Panc1 (cell line): ENCODE measurements around the gene RANBP6.

Experiments
- CTCF ChIP-seq: fragments of 450-650 bp; IDR thresholded peaks from 2 replicates; pipeline ENCODE4 v1.5.1; 2017; ENCODE audit warnings: mild to moderate bottlenecking
- POLR2AphosphoS5 ChIP-seq: IDR thresholded peaks from 2 replicates; pipeline ENCODE4 v1.6.1; 2012; ENCODE audit warnings: mild to moderate bottlenecking, low read depth, low read length, moderate library complexity
- REST ChIP-seq, 2 experiments: IDR thresholded peaks; 2 replicates each; pipeline ENCODE4 v1.6.1; 2011 to 2012; ENCODE audit warnings: low read depth in 2 of 2, control low read depth in 1 of 2, low read length in 1 of 2, mild to moderate bottlenecking in 1 of 2, moderate library complexity in 1 of 2; ENCODE audit not compliant: insufficient read depth in 1 of 2
- SIN3A ChIP-seq: IDR thresholded peaks from 2 replicates; pipeline ENCODE4 v1.6.1; 2012; ENCODE audit warnings: low read depth, mild to moderate bottlenecking, low read length, moderate library complexity, borderline replicate concordance; ENCODE audit not compliant: insufficient read depth
- TCF7L2 ChIP-seq: IDR thresholded peaks from 2 replicates; pipeline ENCODE4 v1.6.1; 2011; ENCODE audit warnings: mild to moderate bottlenecking, low read depth, low read length, inconsistent platforms

GRCh38 chr9:6006749-6007057 is 8.7 kb downstream of the RANBP6 start:
- TF ChIP-seq CTCF, result no peak
- TF ChIP-seq POLR2AphosphoS5, result no peak
- no peak for TF ChIP-seq REST (IDR thresholded peaks at IDR 0.05; ENCODE audit: insufficient read depth in 1 of 2, low read depth in 2 of 2, low read length in 1 of 2)
- TF ChIP-seq SIN3A, result no peak
- TF ChIP-seq TCF7L2, result no peak
